Osteoblast (primary cell): ENCODE data around the gene CCSER2. TPM values are rescaled to one million over a fixed set of nuclear protein-coding genes. Genes with fewer than 3 reads are reported as not detected.

Experiments
- DNase-seq: peaks from one replicate; pipeline ENCODE4 v3.0.0; 2011; ENCODE audit warnings: low spot score, mixed read lengths; ENCODE audit not compliant: insufficient read length; ENCODE audit errors: missing footprints
- H2AFZ ChIP-seq: 2 replicates; pipeline ENCODE4 v1.6.0; 2011; ENCODE audit warnings: mild to moderate bottlenecking, low read length
- H3K27ac ChIP-seq: 2 replicates; pipeline ENCODE4 v1.5.1; 2011; ENCODE audit warnings: mild to moderate bottlenecking, low read depth, low read length, moderate library complexity
- H3K27me3 ChIP-seq: 2 replicates; pipeline ENCODE4 v1.6.0; 2012; ENCODE audit warnings: mild to moderate bottlenecking, control low read depth, inconsistent platforms, low read length, moderate library complexity; ENCODE audit not compliant: insufficient read depth
- H3K36me3 ChIP-seq: 2 replicates; pipeline ENCODE4 v1.5.1; 2011; ENCODE audit warnings: mild to moderate bottlenecking, low read length, control low read depth, moderate library complexity; ENCODE audit not compliant: insufficient read depth
- H3K4me1 ChIP-seq: 2 replicates; pipeline ENCODE4 v1.5.1; 2011; ENCODE audit warnings: mild to moderate bottlenecking, low read length, control low read depth, moderate library complexity; ENCODE audit not compliant: insufficient read depth
- H3K4me2 ChIP-seq: 2 replicates; pipeline ENCODE4 v1.6.0; 2011; ENCODE audit warnings: mild to moderate bottlenecking, low read length; ENCODE audit not compliant: insufficient read depth
- H3K4me3 ChIP-seq: fragments of 200-600 bp; sonication (generic); 3 replicates; pipeline ENCODE4 v1.5.1; 2012; ENCODE audit warnings: mild to moderate bottlenecking, low read length, inconsistent platforms; ENCODE audit not compliant: insufficient read depth
- H3K79me2 ChIP-seq: 2 replicates; pipeline ENCODE4 v1.6.0; 2012; ENCODE audit warnings: mild to moderate bottlenecking, low read length, control low read depth, inconsistent platforms; ENCODE audit not compliant: insufficient read depth
- H3K9me3 ChIP-seq: 2 replicates; pipeline ENCODE4 v1.5.1; 2011; ENCODE audit warnings: low read depth, low read length, control low read depth
- H4K20me1 ChIP-seq: 2 replicates; pipeline ENCODE4 v1.6.0; 2012; ENCODE audit warnings: mild to moderate bottlenecking, low read length, control low read depth; ENCODE audit not compliant: insufficient read depth
- CTCF ChIP-seq: IDR thresholded peaks from 2 replicates; pipeline ENCODE4 v1.5.1; 2011; ENCODE audit warnings: mild to moderate bottlenecking, low read depth, low read length, moderate library complexity; ENCODE audit errors: extremely low read depth
- total RNA-seq: library from RNA; depleted of rRNA; stranded (reverse); fragments of >200 nt; gene quantifications from 2 replicates; pipeline ENCODE4 v1.2.3, GENCODE V29; 2012

Gene CCSER2
- total RNA-seq, 1 donor = 58.3 TPM

GRCh38 chr10:84546609-84547008 lies 218.2 kb downstream of the CCSER2 start:
- Histone ChIP-seq H3K4me2 (no peak overlapping the region), H2AFZ (no peak overlapping the region), H3K9me3 (no peaks in the 10 kb centered on the region), H3K4me3 (no peak overlapping the region), H3K27ac (no peak overlapping the region), H4K20me1 (no peaks in the 10 kb centered on the region), H3K4me1 (no peaks in the 10 kb centered on the region), H3K36me3 (no peaks in the 10 kb centered on the region), H3K79me2 (no peaks in the 10 kb centered on the region), H3K27me3 (peaks cover 5% of the 10 kb centered on the region)
- TF ChIP-seq CTCF = no peak
- no peak for DNase-seq

GRCh38 chr10:84547616-84548015 lies 219.2 kb downstream of the CCSER2 start:
- Histone ChIP-seq H3K27me3 (peaks cover 5% of the 10 kb centered on the region), H4K20me1 (no peaks in the 10 kb centered on the region), H2AFZ (no peak overlapping the region), H3K4me3 (no peak overlapping the region), H3K27ac (no peak overlapping the region), H3K9me3 (no peaks in the 10 kb centered on the region), H3K36me3 (no peaks in the 10 kb centered on the region), H3K79me2 (no peaks in the 10 kb centered on the region), H3K4me1 (no peaks in the 10 kb centered on the region), H3K4me2 (no peak overlapping the region)
- TF ChIP-seq CTCF = no peak
- DNase-seq = no peak

GRCh38 chr10:84548869-84549268 lies 220.5 kb downstream of the CCSER2 start:
- no peak overlapping the region for H3K27ac ChIP-seq
- H3K79me2 ChIP-seq = no peaks in the 10 kb centered on the region
- H3K4me3 ChIP-seq = no peak overlapping the region
- TF ChIP-seq CTCF = peak; percentile 36
- H3K4me2 ChIP-seq = no peak overlapping the region
- no peak for DNase-seq
- H4K20me1 ChIP-seq = no peaks in the 10 kb centered on the region
- no peak overlapping the region for H2AFZ ChIP-seq
- no peaks in the 10 kb centered on the region for H3K36me3 ChIP-seq
- peaks cover 5% of the 10 kb centered on the region for H3K27me3 ChIP-seq
- H3K9me3 ChIP-seq = no peaks in the 10 kb centered on the region
- H3K4me1 ChIP-seq = no peaks in the 10 kb centered on the region

GRCh38 chr10:84549368-84550165 lies 221.2 kb downstream of the CCSER2 start:
- H4K20me1 ChIP-seq = no peaks in the 10 kb centered on the region
- H2AFZ ChIP-seq = no peak overlapping the region
- H3K9me3 ChIP-seq = no peaks in the 10 kb centered on the region

More at GRCh38 chr10:84549368-84550165, 221.2 kb downstream of the CCSER2 start:
- DNase-seq = no peak
- Histone ChIP-seq H3K27ac (no peak overlapping the region), H3K27me3 (peaks cover 5% of the 10 kb centered on the region), H3K4me3 (no peak overlapping the region), H3K36me3 (no peaks in the 10 kb centered on the region), H3K79me2 (no peaks in the 10 kb centered on the region), H3K4me1 (no peaks in the 10 kb centered on the region), H3K4me2 (no peak overlapping the region)
- TF ChIP-seq CTCF = no peak
